Measurements from ENCODE around the gene SPINK8.

Gene SPINK8

GRCh38 chr3:48314542-48314941 lies 18.9 kb downstream of the SPINK8 start:
- Histone ChIP-seq H3K36me3 (ENCODE audit: control insufficient read depth, insufficient read depth, low read length) (no peaks in the 10 kb centered on the region), H3K27me3 (replicated peaks; ENCODE audit: control insufficient read depth, insufficient read depth, low read length) (no peaks in the 10 kb centered on the region), H3K4me3 (replicated peaks; ENCODE audit: low read depth, low read length) (no peak overlapping the region)
- DNase-seq (ENCODE audit: extremely low read depth, insufficient read length), result no peak
- TF ChIP-seq, protein P1, sequence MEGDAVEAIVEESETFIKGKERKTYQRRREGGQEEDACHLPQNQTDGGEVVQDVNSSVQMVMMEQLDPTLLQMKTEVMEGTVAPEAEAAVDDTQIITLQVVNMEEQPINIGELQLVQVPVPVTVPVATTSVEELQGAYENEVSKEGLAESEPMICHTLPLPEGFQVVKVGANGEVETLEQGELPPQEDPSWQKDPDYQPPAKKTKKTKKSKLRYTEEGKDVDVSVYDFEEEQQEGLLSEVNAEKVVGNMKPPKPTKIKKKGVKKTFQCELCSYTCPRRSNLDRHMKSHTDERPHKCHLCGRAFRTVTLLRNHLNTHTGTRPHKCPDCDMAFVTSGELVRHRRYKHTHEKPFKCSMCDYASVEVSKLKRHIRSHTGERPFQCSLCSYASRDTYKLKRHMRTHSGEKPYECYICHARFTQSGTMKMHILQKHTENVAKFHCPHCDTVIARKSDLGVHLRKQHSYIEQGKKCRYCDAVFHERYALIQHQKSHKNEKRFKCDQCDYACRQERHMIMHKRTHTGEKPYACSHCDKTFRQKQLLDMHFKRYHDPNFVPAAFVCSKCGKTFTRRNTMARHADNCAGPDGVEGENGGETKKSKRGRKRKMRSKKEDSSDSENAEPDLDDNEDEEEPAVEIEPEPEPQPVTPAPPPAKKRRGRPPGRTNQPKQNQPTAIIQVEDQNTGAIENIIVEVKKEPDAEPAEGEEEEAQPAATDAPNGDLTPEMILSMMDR (IDR thresholded peaks at IDR 0.05; ENCODE audit: insufficient read depth, low read length, poor library complexity, severe bottlenecking), result no peak

DNA sequence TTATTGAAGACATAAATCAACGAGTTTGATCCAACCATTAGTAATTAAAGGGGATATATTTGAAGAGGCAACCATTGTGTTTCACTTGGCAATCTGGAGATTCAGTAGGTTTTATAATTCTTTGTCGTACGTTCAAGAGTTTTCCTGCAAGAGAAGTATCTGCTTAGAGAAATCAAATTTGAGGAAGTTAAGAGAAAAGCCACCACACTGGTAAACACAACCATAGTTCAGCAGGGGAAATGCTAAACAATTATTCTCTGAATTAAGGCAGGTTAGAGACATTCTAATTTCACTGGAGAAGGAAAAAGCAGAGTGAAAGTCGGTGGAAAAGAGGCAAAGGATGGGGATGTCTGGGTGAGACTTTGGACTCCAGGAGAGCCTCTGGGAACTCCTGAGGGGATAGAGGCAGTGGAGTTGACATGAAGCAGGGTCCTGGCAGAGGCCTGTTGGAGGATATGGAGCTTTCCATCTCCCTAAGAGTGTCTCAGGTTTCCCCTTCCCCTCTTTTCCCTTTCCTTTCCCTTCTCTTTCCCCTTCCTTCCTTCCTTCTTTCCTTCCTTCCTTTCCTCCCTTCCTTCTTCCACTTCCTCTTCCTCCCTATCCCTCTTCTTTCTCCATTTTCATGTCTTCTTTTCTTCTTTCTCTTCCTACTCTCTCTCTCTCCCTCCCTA lies 26.5 kb downstream of the SPINK8 start:
- no peak overlapping the region for H3K4me3 ChIP-seq (replicated peaks; ENCODE audit: low read depth, low read length)
- H3K36me3 ChIP-seq (ENCODE audit: control insufficient read depth, insufficient read depth, low read length), result no peaks in the 10 kb centered on the region
- TF ChIP-seq, protein P1 (IDR thresholded peaks at IDR 0.05; ENCODE audit: insufficient read depth, low read length, poor library complexity, severe bottlenecking), result no peak
- no peaks in the 10 kb centered on the region for H3K27me3 ChIP-seq (replicated peaks; ENCODE audit: control insufficient read depth, insufficient read depth, low read length)
- no peak for DNase-seq (ENCODE audit: extremely low read depth, insufficient read length)

GRCh38 chr3:48306290-48306689 lies 27.2 kb downstream of the SPINK8 start:
- Histone ChIP-seq H3K4me3 (replicated peaks; ENCODE audit: low read depth, low read length) (no peak overlapping the region), H3K36me3 (ENCODE audit: control insufficient read depth, insufficient read depth, low read length) (no peaks in the 10 kb centered on the region), H3K27me3 (replicated peaks; ENCODE audit: control insufficient read depth, insufficient read depth, low read length) (no peaks in the 10 kb centered on the region)
- TF ChIP-seq, protein P1 (IDR thresholded peaks at IDR 0.05; ENCODE audit: insufficient read depth, low read length, poor library complexity, severe bottlenecking), result no peak
- DNase-seq (ENCODE audit: extremely low read depth, insufficient read length), result no peak

DNA sequence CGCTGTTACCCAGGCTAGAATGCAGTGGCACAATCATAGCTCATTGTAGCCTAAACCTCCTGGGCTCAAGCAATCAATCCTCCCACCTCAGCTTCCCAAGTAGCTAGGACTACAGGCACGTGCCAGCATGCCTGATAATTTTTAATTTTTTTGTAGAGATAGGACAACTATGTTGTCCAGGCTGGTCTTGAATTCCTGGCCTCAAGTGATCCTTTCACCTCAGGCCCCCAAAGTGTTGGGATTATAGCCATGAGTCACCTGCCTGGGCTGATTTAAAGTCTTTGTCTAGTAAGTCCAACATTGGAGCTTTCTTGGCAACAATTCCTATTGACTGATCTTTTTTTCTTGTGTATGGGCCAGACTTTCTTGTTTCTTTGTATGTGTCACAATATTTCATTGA lies 28.1 kb downstream of the SPINK8 start:
- H3K27me3 ChIP-seq (replicated peaks; ENCODE audit: control insufficient read depth, insufficient read depth, low read length), result no peaks in the 10 kb centered on the region
- TF ChIP-seq, protein P1 (IDR thresholded peaks at IDR 0.05; ENCODE audit: insufficient read depth, low read length, poor library complexity, severe bottlenecking), result no peak
- H3K36me3 ChIP-seq (ENCODE audit: control insufficient read depth, insufficient read depth, low read length), result no peaks in the 10 kb centered on the region
- DNase-seq (ENCODE audit: extremely low read depth, insufficient read length), result no peak
- no peak overlapping the region for H3K4me3 ChIP-seq (replicated peaks; ENCODE audit: low read depth, low read length)

DNA sequence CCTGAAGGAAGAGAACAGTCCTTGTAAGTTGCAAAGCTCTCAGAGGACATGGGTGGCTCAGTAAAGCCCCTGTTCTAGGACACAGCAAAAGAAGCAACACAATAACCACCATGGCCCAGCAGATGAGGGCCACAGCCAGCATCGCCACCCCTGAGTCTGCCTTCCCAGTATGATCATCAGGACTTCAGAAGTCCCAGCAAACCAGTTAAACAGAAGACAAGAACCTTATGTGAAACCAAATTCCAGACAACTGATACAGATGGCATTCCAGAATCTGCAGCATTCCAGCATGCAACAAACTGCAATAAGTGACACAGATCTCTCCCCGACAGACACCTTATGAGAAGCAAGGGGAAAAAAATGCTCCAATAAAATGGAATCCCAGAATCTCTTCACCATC lies 30.4 kb downstream of the SPINK8 start:
- no peak overlapping the region for H3K4me3 ChIP-seq (replicated peaks; ENCODE audit: low read depth, low read length)
- no peaks in the 10 kb centered on the region for H3K36me3 ChIP-seq (ENCODE audit: control insufficient read depth, insufficient read depth, low read length)
- no peak for DNase-seq (ENCODE audit: extremely low read depth, insufficient read length)
- TF ChIP-seq, protein P1 (IDR thresholded peaks at IDR 0.05; ENCODE audit: insufficient read depth, low read length, poor library complexity, severe bottlenecking), result no peak
- H3K27me3 ChIP-seq (replicated peaks; ENCODE audit: control insufficient read depth, insufficient read depth, low read length), result no peaks in the 10 kb centered on the region

DNA sequence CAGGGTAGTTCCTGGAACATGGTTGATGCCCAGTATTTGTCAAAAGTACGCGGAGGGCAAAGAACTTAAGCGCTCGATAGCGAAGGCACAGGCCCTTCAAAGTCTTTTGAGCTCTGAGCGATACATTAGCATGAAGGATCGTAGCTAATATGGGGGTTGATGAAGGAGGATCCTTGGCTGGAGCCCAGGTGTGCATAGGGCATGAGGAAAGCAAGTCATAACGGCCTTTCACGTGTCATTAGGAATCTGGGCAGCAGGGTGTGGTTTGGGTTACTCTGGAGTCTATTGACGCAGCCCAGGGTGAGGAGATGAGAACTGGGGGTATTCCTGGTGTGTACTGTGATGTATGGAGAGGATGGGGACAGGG lies 31.7 kb downstream of the SPINK8 start:
- TF ChIP-seq, protein P1 (IDR thresholded peaks at IDR 0.05; ENCODE audit: insufficient read depth, low read length, poor library complexity, severe bottlenecking), result no peak
- Histone ChIP-seq H3K27me3 (replicated peaks; ENCODE audit: control insufficient read depth, insufficient read depth, low read length) (no peaks in the 10 kb centered on the region), H3K4me3 (replicated peaks; ENCODE audit: low read depth, low read length) (peak overlapping the region; percentile 90), H3K36me3 (ENCODE audit: control insufficient read depth, insufficient read depth, low read length) (peaks cover 5% of the 10 kb centered on the region)
- no peak for DNase-seq (ENCODE audit: extremely low read depth, insufficient read length)
